Astrocyte of the cerebellum (primary cell): ENCODE results near the gene RNU6-7.

Source experiments
- DNase-seq: peaks from one replicate; pipeline ENCODE4 v3.0.0-alpha.2; 2011; ENCODE audit warnings: low read depth
- H3K4me3 ChIP-seq: 2 replicates; pipeline ENCODE4 v1.5.1; 2011; ENCODE audit warnings: mild to moderate bottlenecking, low read depth, low read length, moderate library complexity
- CTCF ChIP-seq: IDR thresholded peaks from 2 replicates; pipeline ENCODE4 v1.5.1; 2012; ENCODE audit warnings: low read length, low read depth, moderate library complexity, mild to moderate bottlenecking; ENCODE audit errors: missing control alignments
- in situ Hi-C: cut with HindIII; loops from 2 replicates; pipeline ENCODE4 v1.10.0; 2017; ENCODE audit warnings: low sequenced_read_pairs

RNU6-7 gene

GRCh38 chr14:32183151-32184058 lies 18.4 kb upstream of the RNU6-7 start:
- H3K4me3 ChIP-seq: no peak overlapping the region
- DNase-seq: no peak
- in situ Hi-C loops: no loop called here
- TF ChIP-seq CTCF: no peak

- DNase-seq: no peak
- in situ Hi-C loops: no loop called here
- no peak overlapping the region for H3K4me3 ChIP-seq
- no peak for TF ChIP-seq CTCF
Measured at GRCh38 chr14:32185097-32185496, 16.7 kb upstream of the RNU6-7 start.

- no peak for DNase-seq
- no peak for TF ChIP-seq CTCF
- in situ Hi-C loops: no loop called here
- H3K4me3 ChIP-seq: no peak overlapping the region
Measured at GRCh38 chr14:32186248-32186647, 15.6 kb upstream of the RNU6-7 start.

- no peak overlapping the region for H3K4me3 ChIP-seq
- no peak for DNase-seq
- in situ Hi-C loops: no loop called here
- TF ChIP-seq CTCF: no peak
Measured at GRCh38 chr14:32189811-32190210, 12.0 kb upstream of the RNU6-7 start.

GRCh38 chr14:32190673-32191072 lies 11.2 kb upstream of the RNU6-7 start:
- H3K4me3 ChIP-seq: no peak overlapping the region
- no peak for DNase-seq
- no peak for TF ChIP-seq CTCF
- in situ Hi-C loops: no loop called here

- DNase-seq: no peak
Measured at GRCh38 chr14:32192712-32193373, 9.0 kb upstream of the RNU6-7 start.

More at GRCh38 chr14:32192712-32193373, 9.0 kb upstream of the RNU6-7 start:
- in situ Hi-C loops: no loop called here
- no peak overlapping the region for H3K4me3 ChIP-seq
- no peak for TF ChIP-seq CTCF
